NK-92 (cell line): ENCODE measurements around the gene PSRC1.

Source experiments
- DNase-seq: peaks from one replicate; lab custom pipeline; 2025; ENCODE audit not compliant: unreplicated experiment; lab: John Stamatoyannopoulos, UW

PSRC1 gene

GRCh38 chr1:109259674-109260557 lies 23.0 kb downstream of the PSRC1 start:
- DNase-seq, result no peak

- DNase-seq, result no peak
These were observed 24.2 kb downstream of the PSRC1 start for GRCh38 chr1:109258481-109259466.

DNA sequence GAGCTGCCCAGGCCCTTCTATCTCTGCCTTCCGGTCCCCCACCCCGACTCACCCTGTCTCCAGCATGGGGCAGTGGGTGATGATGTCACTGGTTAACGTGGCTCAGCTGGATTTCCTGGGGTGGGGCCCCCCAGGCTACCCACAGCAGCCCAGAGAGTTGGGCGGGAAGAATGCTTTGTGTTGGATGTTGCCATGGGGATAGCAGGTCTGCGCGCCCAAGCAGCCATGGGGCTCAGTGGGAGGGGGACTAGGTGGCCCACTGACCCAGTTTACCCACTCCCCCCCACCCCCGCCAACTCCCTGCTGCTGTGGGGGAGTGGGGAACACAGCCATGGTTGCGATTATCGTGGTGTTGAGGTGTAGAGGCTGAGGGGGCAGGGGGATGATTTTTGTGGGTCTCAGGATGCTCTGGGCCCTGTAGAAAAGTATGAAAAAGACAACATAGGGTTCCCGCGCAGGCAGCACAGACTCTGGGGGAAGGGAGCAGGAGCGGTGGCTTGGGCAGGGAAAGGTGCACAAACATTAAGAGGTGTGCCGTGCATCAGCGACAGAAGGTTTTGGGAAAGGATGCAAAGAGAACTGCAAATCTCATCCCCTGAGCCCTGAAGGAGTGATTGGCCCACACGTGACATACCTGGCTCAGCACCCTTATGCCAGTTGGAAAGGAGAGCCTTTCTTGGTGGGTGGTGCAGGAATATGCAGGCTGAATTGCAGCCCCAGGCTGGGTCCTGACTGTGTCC lies 25.1 kb downstream of the PSRC1 start:
- DNase-seq, result no peak

DNA sequence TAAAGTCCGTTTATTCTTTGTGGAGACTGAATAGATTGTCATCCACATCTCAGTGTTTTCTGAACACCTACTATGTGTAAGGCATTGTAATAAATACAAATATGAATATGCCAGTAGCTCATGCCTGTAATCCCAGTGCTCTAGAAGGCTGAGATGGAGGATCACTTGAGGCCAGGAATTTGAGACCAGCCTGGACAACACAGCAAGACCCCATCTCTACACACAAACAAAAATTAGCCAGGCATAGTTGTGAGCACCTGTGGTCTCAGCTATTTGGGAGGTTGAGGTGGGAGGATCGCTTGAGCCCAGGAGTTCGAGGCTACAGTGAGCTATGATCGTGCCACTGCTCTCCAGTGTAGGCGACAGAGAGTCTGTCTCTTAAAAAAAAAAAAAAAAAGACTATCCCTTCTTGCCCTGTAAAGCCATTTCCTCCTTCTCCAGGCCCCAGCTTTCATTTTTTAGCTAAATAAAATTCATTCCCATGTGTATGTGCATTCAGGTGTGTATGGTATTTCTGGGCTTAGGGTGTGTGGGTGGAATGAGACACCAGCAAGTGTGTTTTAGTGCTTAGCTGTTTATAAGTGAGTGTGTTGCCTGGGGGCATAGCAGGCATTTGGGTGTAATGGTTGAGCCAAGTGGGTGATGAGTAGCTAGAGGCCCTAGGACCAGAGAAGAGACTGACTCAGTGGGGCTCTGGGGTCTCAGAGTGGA lies 25.8 kb downstream of the PSRC1 start:
- no peak for DNase-seq

DNA sequence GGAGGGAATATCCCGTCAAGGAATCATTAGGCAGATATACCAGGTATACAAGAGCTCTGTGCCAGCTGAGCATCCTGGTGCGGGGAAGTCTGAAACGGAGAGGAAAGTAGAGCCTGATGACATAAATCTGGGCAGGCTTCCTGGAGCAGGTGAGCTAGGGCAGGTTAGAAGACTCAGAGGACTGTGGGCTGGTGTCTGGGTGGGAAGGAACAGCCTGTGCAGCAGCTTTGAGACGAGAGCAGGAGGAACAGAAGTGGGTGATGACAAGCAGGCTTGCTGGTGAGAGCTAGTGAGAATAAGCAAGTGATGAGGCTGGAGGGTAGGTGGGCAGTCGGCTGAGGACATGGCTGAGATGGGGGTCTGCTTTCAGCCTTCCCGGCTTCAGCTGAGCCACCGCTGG lies 26.9 kb downstream of the PSRC1 start:
- no peak for DNase-seq

GRCh38 chr1:109255678-109256077 lies 27.3 kb downstream of the PSRC1 start:
- no peak for DNase-seq

DNA sequence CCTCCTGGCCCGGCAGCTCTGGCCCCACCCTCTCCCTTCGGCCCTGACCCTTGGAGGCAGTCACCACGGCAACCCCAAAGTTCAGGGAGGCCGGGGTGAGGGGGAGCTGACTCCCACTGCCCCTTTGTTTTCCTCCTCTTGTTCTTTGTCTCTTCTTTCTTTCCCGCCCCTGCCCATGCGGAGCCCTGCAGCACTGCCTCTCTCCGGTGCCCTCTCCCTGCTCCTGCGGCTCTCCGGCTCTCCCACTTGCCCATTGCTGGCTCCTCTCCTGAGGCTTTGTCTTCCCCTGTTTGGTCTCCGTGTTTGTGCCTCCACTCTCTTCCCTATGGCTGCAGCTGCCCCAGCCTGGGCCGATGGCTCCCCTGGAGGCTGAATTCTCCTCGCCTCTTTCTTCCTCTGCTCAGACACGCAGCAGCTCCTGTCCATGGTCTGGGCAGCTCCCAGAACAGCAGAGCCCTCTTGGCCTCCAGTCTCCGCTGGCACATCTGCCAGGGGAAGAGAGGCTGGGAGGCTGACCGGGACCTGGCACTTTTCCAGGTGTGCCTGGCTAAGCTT lies 27.8 kb downstream of the PSRC1 start:
- no peak for DNase-seq

DNA sequence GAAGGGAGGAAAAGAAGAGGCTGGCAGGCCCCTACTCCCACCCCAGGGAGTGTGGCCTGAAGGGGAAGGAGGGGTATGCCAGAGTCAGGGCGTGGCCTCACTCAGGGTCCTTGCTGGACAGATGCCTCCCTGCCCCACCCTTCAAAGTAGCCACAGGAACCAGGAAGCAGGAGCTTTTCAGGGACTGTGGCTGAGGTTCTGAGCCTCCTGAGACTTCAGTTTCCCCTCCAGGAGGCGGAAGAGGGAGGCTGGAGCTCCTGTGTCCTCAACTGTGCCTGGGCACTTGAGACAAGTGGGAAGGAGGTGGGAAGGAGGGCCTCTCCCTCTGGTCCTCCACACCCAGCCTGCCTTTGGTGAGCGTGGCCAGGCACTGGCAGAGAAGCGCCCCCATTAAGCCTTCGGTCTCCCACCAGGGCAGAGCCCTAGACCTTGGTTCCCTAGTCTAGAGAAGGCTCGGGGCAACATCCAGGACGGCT lies 28.3 kb downstream of the PSRC1 start:
- DNase-seq, result no peak

- DNase-seq, result no peak
These were observed 28.9 kb downstream of the PSRC1 start for GRCh38 chr1:109253803-109254620.

GRCh38 chr1:109252893-109253802 lies 29.8 kb downstream of the PSRC1 start:
- no peak for DNase-seq

DNA sequence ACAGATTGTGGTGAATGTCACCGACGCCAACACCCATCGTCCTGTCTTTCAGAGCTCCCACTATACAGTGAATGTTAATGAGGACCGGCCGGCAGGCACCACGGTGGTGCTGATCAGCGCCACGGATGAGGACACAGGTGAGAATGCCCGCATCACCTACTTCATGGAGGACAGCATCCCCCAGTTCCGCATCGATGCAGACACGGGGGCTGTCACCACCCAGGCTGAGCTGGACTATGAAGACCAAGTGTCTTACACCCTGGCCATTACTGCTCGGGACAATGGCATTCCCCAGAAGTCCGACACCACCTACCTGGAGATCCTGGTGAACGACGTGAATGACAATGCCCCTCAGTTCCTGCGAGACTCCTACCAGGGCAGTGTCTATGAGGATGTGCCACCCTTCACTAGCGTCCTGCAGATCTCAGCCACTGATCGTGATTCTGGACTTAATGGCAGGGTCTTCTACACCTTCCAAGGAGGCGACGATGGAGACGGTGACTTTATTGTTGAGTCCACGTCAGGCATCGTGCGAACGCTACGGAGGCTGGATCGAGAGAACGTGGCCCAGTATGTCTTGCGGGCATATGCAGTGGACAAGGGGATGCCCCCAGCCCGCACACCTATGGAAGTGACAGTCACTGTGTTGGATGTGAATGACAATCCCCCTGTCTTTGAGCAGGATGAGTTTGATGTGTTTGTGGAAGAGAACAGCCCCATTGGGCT lies 30.6 kb downstream of the PSRC1 start:
- DNase-seq, result no peak

- DNase-seq, result no peak
These were observed 31.4 kb downstream of the PSRC1 start for GRCh38 chr1:109251277-109252166.

GRCh38 chr1:109250454-109251276 lies 32.3 kb downstream of the PSRC1 start:
- no peak for DNase-seq

GRCh38 chr1:109249654-109250401 lies 33.1 kb downstream of the PSRC1 start:
- no peak for DNase-seq
